Psoas muscle (tissue), 8 donors: ENCODE results near the gene MYO5C. TPM values are rescaled to one million over a fixed set of nuclear protein-coding genes. Genes with fewer than 3 reads are reported as not detected.

Experiments
- ATAC-seq, 4 donors: fragments of 200-7000 bp; cut with Tn5 transposase; one replicate each; pipeline ENCODE4 v1.9.1; 2020; ENCODE audit warnings: moderate library complexity in 3 of 4, mild to moderate bottlenecking in 2 of 4
- DNase-seq, 2 donors: peaks; one replicate each; pipeline ENCODE4 v3.0.0-alpha.2; 2020
- H3K27ac ChIP-seq: fragments of 200-600 bp; one replicate; pipeline ENCODE4 v1.8.0; 2022
- H3K27me3 ChIP-seq, 3 donors: fragments of 200-600 bp in 1 of 3; one replicate each; pipeline versions ENCODE4 v1.6.1 to v1.8.0; 2013 to 2022; ENCODE audit warnings: low read length in 2 of 3, mild to moderate bottlenecking in 2 of 3, moderate library complexity in 1 of 3; ENCODE audit not compliant: insufficient read depth in 3 of 3
- H3K36me3 ChIP-seq, 2 donors: fragments of 200-600 bp in 1 of 2; one replicate each; pipeline versions ENCODE4 v1.6.1 to v1.8.0; 2013 to 2022; ENCODE audit warnings: low read depth in 1 of 2, mild to moderate bottlenecking in 1 of 2, moderate library complexity in 1 of 2; ENCODE audit not compliant: insufficient read depth in 1 of 2
- H3K4me1 ChIP-seq: fragments of 200-600 bp; one replicate; pipeline ENCODE4 v1.8.0; 2022
- H3K4me3 ChIP-seq: fragments of 200-600 bp; one replicate; pipeline ENCODE4 v1.8.0; 2022; ENCODE audit warnings: mild to moderate bottlenecking
- H3K9me3 ChIP-seq: fragments of 200-600 bp; one replicate; pipeline ENCODE4 v1.8.0; 2022
- WGBS, 3 donors: extraction: QIAGEN DNeasy Blood & Tissue Kit; methylation state at CpG; one replicate each; pipeline versions ENCODE4 v1.1.6 to v1.1.7; 2013; 5-methylcytosine and 5-hydroxymethylcytosine counted together
- intact Hi-C, 2 donors: fragments of 100-400 bp; cut with DNase I; formaldehyde crosslinking; loops; one replicate each; pipeline versions ENCODE4 v1.11.0 to v1.14.2; 2022
- polyA plus RNA-seq, 3 donors: library from polyadenylated mRNA; stranded (reverse); fragments of 200-250 nt; gene quantifications; one replicate each; pipeline ENCODE4 v1.2.3, GENCODE V29; 2013
- total RNA-seq, 4 donors: library from RNA; stranded (reverse); fragmentation: NEBNext Ultra II Directional in 2 of 4; extraction: Animal tissue kit (Norgen Biotek cat#: 25700) in 2 of 4; gene quantifications; one replicate each; pipeline versions ENCODE4 v1.2.1 to v1.2.4, GENCODE V29; 2021 to 2023
- TF ChIP-seq, protein P1 (sequence below): fragments of 200-600 bp; IDR thresholded peaks from one replicate; pipeline ENCODE4 v1.8.0; 2022; ENCODE audit warnings: antibody characterized with exemption
- donor health status: healthy with polysubstance abuse.
- donor health status: DM: no; HTN: no; CAD: no; lungs with moderate emphysema.
- donor health status: Bipolar disorder and iron deficiency.
- donor health status: healthy.
- donor health status: DM: yes; HTN: yes; CAD: no.
- donor health status: DM: no; HTN: no; CAD: no.
- donor health status: DM: no; HTN: no; CAD: no.
- donor health status: DM: yes; HTN: yes; CAD: no.

MYO5C gene
- total and polyA plus RNA-seq, 7 donors = 0.53 to 3.0 (median 1.2) TPM

GRCh38 chr15:52181938-52182780 lies 113.4 kb downstream of the MYO5C start:
- no peak for DNase-seq
- TF ChIP-seq, protein P1, sequence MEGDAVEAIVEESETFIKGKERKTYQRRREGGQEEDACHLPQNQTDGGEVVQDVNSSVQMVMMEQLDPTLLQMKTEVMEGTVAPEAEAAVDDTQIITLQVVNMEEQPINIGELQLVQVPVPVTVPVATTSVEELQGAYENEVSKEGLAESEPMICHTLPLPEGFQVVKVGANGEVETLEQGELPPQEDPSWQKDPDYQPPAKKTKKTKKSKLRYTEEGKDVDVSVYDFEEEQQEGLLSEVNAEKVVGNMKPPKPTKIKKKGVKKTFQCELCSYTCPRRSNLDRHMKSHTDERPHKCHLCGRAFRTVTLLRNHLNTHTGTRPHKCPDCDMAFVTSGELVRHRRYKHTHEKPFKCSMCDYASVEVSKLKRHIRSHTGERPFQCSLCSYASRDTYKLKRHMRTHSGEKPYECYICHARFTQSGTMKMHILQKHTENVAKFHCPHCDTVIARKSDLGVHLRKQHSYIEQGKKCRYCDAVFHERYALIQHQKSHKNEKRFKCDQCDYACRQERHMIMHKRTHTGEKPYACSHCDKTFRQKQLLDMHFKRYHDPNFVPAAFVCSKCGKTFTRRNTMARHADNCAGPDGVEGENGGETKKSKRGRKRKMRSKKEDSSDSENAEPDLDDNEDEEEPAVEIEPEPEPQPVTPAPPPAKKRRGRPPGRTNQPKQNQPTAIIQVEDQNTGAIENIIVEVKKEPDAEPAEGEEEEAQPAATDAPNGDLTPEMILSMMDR = no peak
- ATAC-seq = no peak
- Histone ChIP-seq H3K27me3 (peaks cover 0 to 31% (median 2%) of the 10 kb centered on the region in 3 donors), H3K4me3 (no peak overlapping the region), H3K27ac (no peak overlapping the region), H3K36me3 (no peaks in the 10 kb centered on the region), H3K9me3 (no peaks in the 10 kb centered on the region), H3K4me1 (no peaks in the 10 kb centered on the region)
- WGBS, 3 donors = 89 to 92% (median 90%) methylated on average over 6 of the region's 6 CpGs
- intact Hi-C loops = loop anchor here (5.0 kb wide), 1 partner anchor 45 kb away; no protein-coding TSS in a partner anchor

GRCh38 chr15:52180851-52181450 lies 114.7 kb downstream of the MYO5C start:
- no peak overlapping the region for H3K27ac ChIP-seq
- ATAC-seq = no peak
- WGBS, 3 donors = 85 to 90% (median 86%) methylated on average over 10 of the region's 10 CpGs
- H3K27me3 ChIP-seq = peaks cover 0 to 31% (median 2%) of the 10 kb centered on the region in 3 donors
- no peaks in the 10 kb centered on the region for H3K36me3 ChIP-seq
- H3K4me1 ChIP-seq = no peaks in the 10 kb centered on the region
- TF ChIP-seq, protein P1 = no peak
- peak overlapping the region; percentile 82 for H3K4me3 ChIP-seq
- intact Hi-C loops = loop anchor here (5.0 kb wide), 1 partner anchor 46 kb away; no protein-coding TSS in a partner anchor
- no peaks in the 10 kb centered on the region for H3K9me3 ChIP-seq
- no peak for DNase-seq

GRCh38 chr15:52180196-52180835 lies 115.3 kb downstream of the MYO5C start:
- Histone ChIP-seq H3K27me3 (peaks cover 0 to 31% (median 2%) of the 10 kb centered on the region in 3 donors), H3K4me1 (no peaks in the 10 kb centered on the region), H3K27ac (no peak overlapping the region), H3K4me3 (peak overlapping the region; percentile 82), H3K36me3 (no peaks in the 10 kb centered on the region), H3K9me3 (no peaks in the 10 kb centered on the region)
- TF ChIP-seq, protein P1 = no peak
- DNase-seq = no peak
- 12 to 18% (median 17%) methylated on average over 31 of the region's 31 CpGs for WGBS, 3 donors
- intact Hi-C loops = loop anchor here (5.0 kb wide), 1 partner anchor 47 kb away; no protein-coding TSS in a partner anchor
- ATAC-seq = peak; percentile 8 to 45 (median 22)

DNA sequence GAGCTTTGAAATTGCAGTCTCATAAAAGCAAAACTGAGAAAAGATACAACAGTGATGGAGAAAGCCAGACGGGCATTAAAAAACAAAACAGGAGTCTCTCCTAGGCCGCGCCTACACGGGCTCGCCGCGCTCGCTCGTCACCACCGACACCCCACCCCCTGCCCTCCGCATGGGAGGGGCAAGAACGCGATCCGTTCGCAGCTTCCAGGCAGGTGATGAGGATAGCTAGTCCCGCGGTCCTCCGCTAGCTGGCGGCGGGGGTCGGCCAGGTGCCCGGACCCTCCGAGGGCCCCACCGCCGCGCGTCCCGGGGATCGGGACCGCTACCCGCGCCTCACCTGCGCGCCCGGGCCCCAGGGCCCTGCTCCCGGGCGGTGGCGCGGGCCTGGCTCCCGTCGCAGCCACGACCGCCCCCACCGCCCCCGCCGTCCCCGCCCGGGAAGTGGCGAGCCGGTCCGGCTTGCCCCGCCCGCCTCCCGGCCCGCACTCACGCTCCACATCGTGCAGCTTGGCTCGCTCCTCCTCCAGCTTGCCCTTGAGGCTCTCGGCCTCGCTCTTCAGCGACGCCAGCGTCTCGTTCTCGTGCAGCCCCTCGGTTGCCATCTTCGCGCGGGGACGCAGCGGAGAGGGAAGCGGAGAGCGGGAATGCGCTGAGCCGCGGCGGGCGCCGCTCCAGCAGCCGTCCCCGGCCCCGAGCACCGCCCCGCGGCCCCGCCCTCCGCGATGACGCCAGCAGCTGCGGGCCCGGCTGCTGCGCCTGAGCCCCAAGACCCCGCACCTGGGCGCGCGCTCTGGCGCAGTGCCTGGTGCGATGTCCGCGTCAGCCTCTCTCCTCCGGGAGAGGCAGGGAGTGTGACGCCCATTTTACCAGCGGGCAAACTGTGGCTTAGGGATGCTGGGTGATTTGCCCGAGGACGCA lies 116.1 kb downstream of the MYO5C start:
- Histone ChIP-seq H3K27ac (peak overlapping the region; percentile 55), H3K9me3 (no peaks in the 10 kb centered on the region), H3K4me1 (no peaks in the 10 kb centered on the region), H3K4me3 (peak overlapping the region; percentile 82), H3K36me3 (no peaks in the 10 kb centered on the region), H3K27me3 (peaks cover 0 to 31% (median 2%) of the 10 kb centered on the region in 3 donors)
- DNase-seq (peak; percentile 78 to 84), ATAC-seq (peak; percentile 74 to 85 (median 79))
- intact Hi-C loops = loop anchor here (5.0 kb wide), 1 partner anchor 48 kb away; no protein-coding TSS in a partner anchor
- TF ChIP-seq, protein P1 = no peak
- WGBS, 3 donors = 0 to 1% (median 1%) methylated on average over 57 to 105 of the region's 105 CpGs
